Ascending aorta (tissue), 2 donors: ENCODE results near the gene ARCN1. TPM values are rescaled to one million over a fixed set of nuclear protein-coding genes. Genes with fewer than 3 reads are reported as not detected.

Experiments
- DNase-seq, 2 donors: peaks; one replicate each; pipeline ENCODE4 v3.0.0-alpha.2; 2019; ENCODE audit warnings: low spot score in 2 of 2
- H3K27ac ChIP-seq, 2 donors: fragments of 200-600 bp; sonication (generic); one replicate each; pipeline ENCODE4 v1.5.1; 2016 to 2017; ENCODE audit warnings: mild to moderate bottlenecking in 1 of 2
- H3K27me3 ChIP-seq: fragments of 200-600 bp; sonication (generic); one replicate; pipeline ENCODE4 v1.5.1; 2017
- H3K36me3 ChIP-seq, 2 donors: fragments of 200-600 bp; sonication (generic); one replicate each; pipeline ENCODE4 v1.5.1; 2016
- H3K4me1 ChIP-seq, 2 donors: fragments of 200-600 bp; sonication (generic); one replicate each; pipeline ENCODE4 v1.5.1; 2016 to 2017; ENCODE audit warnings: mild to moderate bottlenecking in 1 of 2
- H3K4me3 ChIP-seq, 2 donors: fragments of 200-600 bp; sonication (generic); one replicate each; pipeline ENCODE4 v1.5.1; 2016 to 2017; ENCODE audit warnings: mild to moderate bottlenecking in 1 of 2
- H3K9me3 ChIP-seq, 2 donors: fragments of 200-600 bp; sonication (generic); one replicate each; pipeline ENCODE4 v1.5.1; 2016
- CTCF ChIP-seq, 3 experiments: fragments of 200-600 bp in 2 of 3; fragments of 450-650 bp in 1 of 3; sonication (generic) in 2 of 3; IDR thresholded peaks; one replicate each; pipeline ENCODE4 v1.5.1; 2016 to 2019; ENCODE audit warnings: antibody characterized with exemption in 3 of 3, mild to moderate bottlenecking in 1 of 3, moderate library complexity in 1 of 3
- intact Hi-C: fragments of 100-400 bp; cut with DNase I; formaldehyde crosslinking; loops from one replicate; pipeline ENCODE4 v1.15.1; 2023
- total RNA-seq: library from RNA; depleted of rRNA; stranded (reverse); fragments of >200 nt; gene quantifications from one replicate; pipeline ENCODE4 v1.1.0, GENCODE V29; 2016

The ARCN1 gene
- total RNA-seq, 1 donor from 2014 or later, result 93.8 TPM

- Histone ChIP-seq H3K4me1 (peaks cover 22 to 31% of the 10 kb centered on the region in 2 donors), H3K36me3 (peaks cover 57 to 74% of the 10 kb centered on the region in 2 donors), H3K27ac (peak overlapping the region; percentile 74 to 86), H3K27me3 (no peaks in the 10 kb centered on the region), H3K4me3 (peak overlapping the region; percentile 43 to 54), H3K9me3 (no peaks in the 10 kb centered on the region)
- intact Hi-C loops, result loop anchor here (2.0 kb wide), 1 partner anchor 26 kb away; no protein-coding TSS in a partner anchor
- no peak for DNase-seq
- no peak for TF ChIP-seq CTCF (IDR thresholded peaks at IDR 0.05)
These were observed 63.0 kb downstream of the ARCN1 start for GRCh38 chr11:118635237-118635591.

- H3K4me1 ChIP-seq, result peaks cover 22 to 31% of the 10 kb centered on the region in 2 donors
- DNase-seq, result no peak
- peak overlapping the region; percentile 74 to 86 for H3K27ac ChIP-seq
- H3K9me3 ChIP-seq, result no peaks in the 10 kb centered on the region
- H3K27me3 ChIP-seq, result no peaks in the 10 kb centered on the region
- no peak for TF ChIP-seq CTCF (IDR thresholded peaks at IDR 0.05)
- intact Hi-C loops, result loop anchor here (2.0 kb wide), 1 partner anchor 27 kb away; no protein-coding TSS in a partner anchor
- peak overlapping the region in 1 of 2 donors; percentile 54 for H3K4me3 ChIP-seq
- peaks cover 52 to 74% of the 10 kb centered on the region in 2 donors for H3K36me3 ChIP-seq
These were observed 63.4 kb downstream of the ARCN1 start for GRCh38 chr11:118635642-118636041.

- intact Hi-C loops, result no loop called here
- peak overlapping the region; percentile 29 to 50 for H3K27ac ChIP-seq
- H3K4me1 ChIP-seq, result peaks cover 22 to 31% of the 10 kb centered on the region in 2 donors
- no peaks in the 10 kb centered on the region for H3K9me3 ChIP-seq
- TF ChIP-seq CTCF (IDR thresholded peaks at IDR 0.05), result no peak
- no peak overlapping the region for H3K4me3 ChIP-seq
- no peaks in the 10 kb centered on the region for H3K27me3 ChIP-seq
- DNase-seq, result no peak
- peaks cover 50 to 73% of the 10 kb centered on the region in 2 donors for H3K36me3 ChIP-seq
These were observed 64.5 kb downstream of the ARCN1 start for GRCh38 chr11:118636569-118637290.

GRCh38 chr11:118638726-118639125 is 66.5 kb downstream of the ARCN1 start:
- Histone ChIP-seq H3K36me3 (peaks cover 55 to 83% of the 10 kb centered on the region in 2 donors), H3K4me3 (no peak overlapping the region), H3K27ac (peak overlapping the region in 1 of 2 donors; percentile 12), H3K4me1 (peaks cover 13 to 20% of the 10 kb centered on the region in 2 donors), H3K27me3 (no peaks in the 10 kb centered on the region), H3K9me3 (no peaks in the 10 kb centered on the region)
- DNase-seq, result no peak
- TF ChIP-seq CTCF (IDR thresholded peaks at IDR 0.05), result no peak
- intact Hi-C loops, result no loop called here

GRCh38 chr11:118639899-118640298 is 67.7 kb downstream of the ARCN1 start:
- no peak for DNase-seq
- no peak for TF ChIP-seq CTCF (IDR thresholded peaks at IDR 0.05)
- Histone ChIP-seq H3K36me3 (peaks cover 67 to 95% of the 10 kb centered on the region in 2 donors), H3K27me3 (no peaks in the 10 kb centered on the region), H3K4me1 (peaks cover 5 to 8% of the 10 kb centered on the region in 2 donors), H3K9me3 (no peaks in the 10 kb centered on the region), H3K27ac (peak overlapping the region; percentile 2 to 12), H3K4me3 (no peak overlapping the region)
- intact Hi-C loops, result no loop called here
